HFF-Myc (cell line): ENCODE results near the gene SYNGR1.

Experiments used
- DNase-seq: peaks from one replicate; pipeline ENCODE4 v3.0.0-alpha.2; 2011; ENCODE audit warnings: low read depth; ENCODE audit errors: extremely low read depth
- H3K4me3 ChIP-seq: replicated peaks from 2 replicates; pipeline ENCODE4 v1.5.1; 2011; ENCODE audit warnings: low read depth, mild to moderate bottlenecking, control low read depth, low read length
- TF ChIP-seq, protein P1 (sequence below): IDR thresholded peaks from 2 replicates; pipeline ENCODE4 v1.5.1; 2012; ENCODE audit warnings: mild to moderate bottlenecking, low read depth, low read length, control low read depth; ENCODE audit errors: missing control alignments

SYNGR1 gene

DNA sequence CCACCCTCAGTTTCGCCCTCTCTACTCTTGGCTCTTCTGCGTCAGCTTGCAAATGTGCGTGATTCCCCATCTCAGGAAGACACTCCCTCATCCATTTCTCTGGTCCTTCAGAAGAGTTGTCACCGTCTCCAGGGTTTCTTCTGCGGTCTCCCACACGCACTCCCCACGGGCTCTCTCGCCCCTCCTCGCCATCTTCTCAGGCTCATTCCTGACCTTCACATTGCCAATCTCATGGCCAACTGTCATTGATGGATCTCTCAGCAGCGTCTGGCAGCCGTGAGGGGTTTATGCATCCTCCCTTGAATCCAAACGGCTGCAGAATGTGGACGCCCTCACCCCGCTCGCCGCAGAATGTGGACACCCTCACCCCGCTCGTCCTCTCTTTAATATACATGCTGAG, 10.5 kb downstream of the SYNGR1 start:
- no peak for DNase-seq
- H3K4me3 ChIP-seq = no peak overlapping the region
- TF ChIP-seq, protein P1, sequence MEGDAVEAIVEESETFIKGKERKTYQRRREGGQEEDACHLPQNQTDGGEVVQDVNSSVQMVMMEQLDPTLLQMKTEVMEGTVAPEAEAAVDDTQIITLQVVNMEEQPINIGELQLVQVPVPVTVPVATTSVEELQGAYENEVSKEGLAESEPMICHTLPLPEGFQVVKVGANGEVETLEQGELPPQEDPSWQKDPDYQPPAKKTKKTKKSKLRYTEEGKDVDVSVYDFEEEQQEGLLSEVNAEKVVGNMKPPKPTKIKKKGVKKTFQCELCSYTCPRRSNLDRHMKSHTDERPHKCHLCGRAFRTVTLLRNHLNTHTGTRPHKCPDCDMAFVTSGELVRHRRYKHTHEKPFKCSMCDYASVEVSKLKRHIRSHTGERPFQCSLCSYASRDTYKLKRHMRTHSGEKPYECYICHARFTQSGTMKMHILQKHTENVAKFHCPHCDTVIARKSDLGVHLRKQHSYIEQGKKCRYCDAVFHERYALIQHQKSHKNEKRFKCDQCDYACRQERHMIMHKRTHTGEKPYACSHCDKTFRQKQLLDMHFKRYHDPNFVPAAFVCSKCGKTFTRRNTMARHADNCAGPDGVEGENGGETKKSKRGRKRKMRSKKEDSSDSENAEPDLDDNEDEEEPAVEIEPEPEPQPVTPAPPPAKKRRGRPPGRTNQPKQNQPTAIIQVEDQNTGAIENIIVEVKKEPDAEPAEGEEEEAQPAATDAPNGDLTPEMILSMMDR = no peak

DNA sequence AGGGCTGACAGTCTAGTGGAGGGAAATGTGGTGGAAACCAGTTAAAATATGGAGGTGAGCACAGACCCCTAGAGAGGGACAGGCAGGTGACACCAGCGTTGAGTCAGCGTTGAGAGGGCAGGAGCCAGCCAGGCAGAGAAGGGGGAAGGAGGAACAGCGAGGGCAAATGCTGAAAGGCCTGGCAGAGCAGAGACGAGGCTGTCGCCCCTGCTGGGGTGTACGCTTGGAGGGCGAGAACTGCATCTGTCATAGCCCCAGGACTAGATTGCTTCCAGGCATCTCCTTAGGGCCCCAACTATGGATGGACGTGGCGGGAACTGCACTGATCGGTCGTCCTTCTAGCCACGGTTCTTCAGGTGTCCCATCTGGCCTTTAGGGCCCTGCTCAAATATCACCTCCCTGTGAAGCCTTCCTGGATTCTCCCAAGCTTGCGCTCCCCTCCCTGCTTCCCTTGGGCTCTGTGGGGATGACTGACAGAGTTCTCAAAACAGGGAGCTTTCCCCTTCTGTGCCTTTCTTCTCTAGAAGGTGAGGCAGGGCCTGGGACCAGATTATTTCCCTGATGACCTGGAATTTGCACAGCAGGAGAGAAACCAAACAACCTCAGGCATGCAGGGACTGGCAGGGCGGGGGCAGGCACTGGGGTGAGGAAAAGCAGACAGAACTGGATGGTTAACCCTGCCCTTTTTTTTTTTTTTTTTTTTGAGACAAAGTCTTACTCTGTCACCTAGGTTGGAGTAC, 11.1 kb downstream of the SYNGR1 start:
- TF ChIP-seq, protein P1 = no peak
- H3K4me3 ChIP-seq = no peak overlapping the region
- DNase-seq = no peak

DNA sequence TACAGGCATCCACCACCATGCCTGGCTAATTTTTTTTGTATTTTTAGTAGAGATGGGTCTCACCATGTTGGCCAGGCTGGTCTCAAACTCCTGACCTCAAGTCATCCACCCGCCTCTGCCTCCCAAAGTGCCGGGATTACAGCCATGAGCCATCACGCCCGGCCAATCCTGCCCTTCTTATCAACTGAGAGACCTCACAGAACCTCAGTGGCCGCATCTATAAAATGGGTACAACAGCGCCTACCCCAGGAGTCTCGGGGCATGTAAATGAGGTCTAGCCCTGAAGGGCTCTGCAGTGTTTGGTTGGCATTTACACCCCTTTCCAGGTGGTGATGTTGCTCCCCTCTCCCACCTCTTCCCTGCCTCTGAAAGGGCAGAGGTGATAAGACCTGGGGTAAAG, 11.7 kb downstream of the SYNGR1 start:
- TF ChIP-seq, protein P1 = no peak
- no peak overlapping the region for H3K4me3 ChIP-seq
- DNase-seq = no peak

DNA sequence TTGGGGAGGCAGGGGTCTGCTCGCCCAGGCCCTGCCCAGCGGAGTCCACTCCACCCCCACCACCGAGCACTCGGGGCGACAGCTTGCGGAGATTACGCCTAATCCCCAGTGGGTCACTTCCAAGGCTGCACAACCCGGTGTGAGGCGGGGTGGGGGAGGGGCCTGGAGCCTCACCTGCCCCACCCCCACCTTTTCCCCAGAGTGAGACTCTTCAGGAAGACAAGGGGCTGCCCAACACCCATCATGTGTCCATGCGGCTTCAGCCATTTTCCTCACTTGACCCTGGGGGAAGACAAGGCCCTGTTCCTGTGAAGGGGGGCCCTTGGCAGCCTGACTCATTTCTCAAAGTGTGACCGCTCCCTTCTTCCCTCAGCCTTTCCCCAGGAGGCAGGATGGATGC, 12.5 kb downstream of the SYNGR1 start:
- DNase-seq = no peak
- H3K4me3 ChIP-seq = no peak overlapping the region
- TF ChIP-seq, protein P1 = no peak

DNA sequence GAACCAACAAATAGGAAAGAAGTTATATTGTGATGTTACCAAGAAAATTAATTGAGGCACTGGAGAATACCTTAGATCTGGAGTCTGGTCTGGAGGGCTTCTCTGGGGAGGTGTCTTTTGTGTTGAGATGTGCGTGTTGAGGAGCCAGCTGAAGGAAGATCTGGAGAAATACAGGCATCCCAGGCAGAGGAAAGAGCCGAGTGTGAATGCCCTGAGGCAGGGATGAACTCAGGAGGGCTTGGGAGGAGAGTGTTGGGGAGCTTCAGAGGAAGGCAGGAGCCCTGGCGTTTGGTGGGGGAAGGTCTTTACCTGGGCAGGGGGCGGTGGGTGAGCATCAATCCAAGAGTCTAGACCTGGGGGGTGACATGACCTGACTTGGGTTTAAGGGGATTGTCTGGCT, 13.1 kb downstream of the SYNGR1 start:
- H3K4me3 ChIP-seq = no peak overlapping the region
- TF ChIP-seq, protein P1 = no peak
- DNase-seq = no peak

DNA sequence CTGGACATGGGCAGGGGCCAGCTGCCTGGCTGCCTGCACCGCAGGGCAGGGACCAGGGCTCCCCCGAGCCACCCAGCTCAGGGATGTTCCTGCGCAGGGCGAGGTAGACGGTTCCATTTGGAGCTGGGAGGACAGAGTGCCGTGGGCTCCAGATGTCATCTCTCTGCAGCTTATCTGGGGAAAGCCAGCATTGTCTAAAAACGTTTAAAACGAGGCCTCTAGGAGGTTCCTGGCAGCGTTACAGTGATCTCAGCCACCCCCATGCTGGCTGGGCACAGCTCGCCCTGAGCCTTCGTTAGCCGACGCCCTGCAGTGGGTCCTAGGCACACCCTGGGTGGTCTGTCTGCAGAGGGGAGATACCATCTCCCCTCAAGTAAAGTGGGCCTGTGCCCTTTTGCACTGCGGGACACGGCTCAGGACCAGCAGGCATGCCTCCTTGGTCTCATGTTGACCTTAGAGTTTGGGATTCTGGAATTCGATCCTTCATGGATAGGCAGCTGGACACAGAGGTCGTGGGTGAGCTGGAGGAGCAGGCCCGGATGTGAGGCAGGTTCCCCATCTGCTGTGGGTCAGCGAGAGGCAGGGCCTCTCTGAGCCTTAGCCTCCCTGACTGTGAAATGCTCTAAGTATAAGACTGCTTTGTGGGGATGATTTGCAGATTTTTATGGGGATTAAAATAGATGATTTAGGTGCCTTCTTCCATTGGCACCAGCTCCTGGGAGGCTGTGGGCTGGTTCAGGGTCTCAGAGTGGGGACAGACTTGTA, 14.1 kb downstream of the SYNGR1 start:
- H3K4me3 ChIP-seq = no peak overlapping the region
- DNase-seq = no peak
- TF ChIP-seq, protein P1 = no peak
